Activated naive CD4-positive, alpha-beta T cell treated with Interleukin-2 at 50 U/mL for 16 hours (primary cell): ENCODE data around the gene SGSH.

Experiments used
- DNase-seq: peaks from one replicate; pipeline ENCODE4 v3.0.0-alpha.2; 2020

The SGSH gene

GRCh38 chr17:80182118-80182844 is 37.9 kb downstream of the SGSH start:
- no peak for DNase-seq

GRCh38 chr17:80181431-80181830 is 38.7 kb downstream of the SGSH start:
- DNase-seq: no peak

GRCh38 chr17:80180192-80180591 is 39.9 kb downstream of the SGSH start:
- no peak for DNase-seq

GRCh38 chr17:80177986-80178595 is 42.0 kb downstream of the SGSH start:
- no peak for DNase-seq

GRCh38 chr17:80176757-80177156 is 43.4 kb downstream of the SGSH start:
- DNase-seq: no peak

GRCh38 chr17:80173916-80174315 is 46.2 kb downstream of the SGSH start:
- DNase-seq: no peak

- no peak for DNase-seq
Measured at GRCh38 chr17:80173126-80173525, 47.0 kb downstream of the SGSH start.

GRCh38 chr17:80171681-80172080 is 48.5 kb downstream of the SGSH start:
- no peak for DNase-seq

GRCh38 chr17:80169784-80170500 is 50.2 kb downstream of the SGSH start, which contains the start of gene CARD14:
Gene CARD14, plus strand, starts transcription at chr17:80170030. Its CDS starts 11,409 bp downstream, at chr17:80181439.
- no peak for DNase-seq

GRCh38 chr17:80169107-80169506 is 51.0 kb downstream of the SGSH start:
- no peak for DNase-seq

- no peak for DNase-seq
Measured at GRCh38 chr17:80168371-80168770, 51.8 kb downstream of the SGSH start.

GRCh38 chr17:80166446-80166845 is 53.7 kb downstream of the SGSH start:
- no peak for DNase-seq

GRCh38 chr17:80164185-80164584 is 55.9 kb downstream of the SGSH start:
- DNase-seq: no peak

- DNase-seq: no peak
Measured at GRCh38 chr17:80163336-80163735, 56.8 kb downstream of the SGSH start.

GRCh38 chr17:80160536-80160935 is 59.6 kb downstream of the SGSH start:
- DNase-seq: no peak
